Glomerular endothelial cell (primary cell): Measurements from ENCODE around the gene JPH3. TPM values are rescaled to one million over a fixed set of nuclear protein-coding genes. Genes with fewer than 3 reads are reported as not detected.
"Not testable (repeated sequence)": the region's sequence is repeated elsewhere in the genome, so short reads cannot be mapped to it uniquely, and the experiment has no call there.

ENCODE experiments used
- DNase-seq: peaks from one replicate; pipeline ENCODE4 v3.0.0-alpha.2; 2011; ENCODE audit warnings: low read depth, low spot score; ENCODE audit errors: extremely low read depth
- total RNA-seq: library from RNA; depleted of rRNA; stranded (reverse); fragments of >200 nt; gene quantifications from 2 replicates; pipeline ENCODE4 v1.2.3, GENCODE V29; 2015

The JPH3 gene
- total RNA-seq, 1 donor from 2014 or later, result 0.23 TPM

DNA sequence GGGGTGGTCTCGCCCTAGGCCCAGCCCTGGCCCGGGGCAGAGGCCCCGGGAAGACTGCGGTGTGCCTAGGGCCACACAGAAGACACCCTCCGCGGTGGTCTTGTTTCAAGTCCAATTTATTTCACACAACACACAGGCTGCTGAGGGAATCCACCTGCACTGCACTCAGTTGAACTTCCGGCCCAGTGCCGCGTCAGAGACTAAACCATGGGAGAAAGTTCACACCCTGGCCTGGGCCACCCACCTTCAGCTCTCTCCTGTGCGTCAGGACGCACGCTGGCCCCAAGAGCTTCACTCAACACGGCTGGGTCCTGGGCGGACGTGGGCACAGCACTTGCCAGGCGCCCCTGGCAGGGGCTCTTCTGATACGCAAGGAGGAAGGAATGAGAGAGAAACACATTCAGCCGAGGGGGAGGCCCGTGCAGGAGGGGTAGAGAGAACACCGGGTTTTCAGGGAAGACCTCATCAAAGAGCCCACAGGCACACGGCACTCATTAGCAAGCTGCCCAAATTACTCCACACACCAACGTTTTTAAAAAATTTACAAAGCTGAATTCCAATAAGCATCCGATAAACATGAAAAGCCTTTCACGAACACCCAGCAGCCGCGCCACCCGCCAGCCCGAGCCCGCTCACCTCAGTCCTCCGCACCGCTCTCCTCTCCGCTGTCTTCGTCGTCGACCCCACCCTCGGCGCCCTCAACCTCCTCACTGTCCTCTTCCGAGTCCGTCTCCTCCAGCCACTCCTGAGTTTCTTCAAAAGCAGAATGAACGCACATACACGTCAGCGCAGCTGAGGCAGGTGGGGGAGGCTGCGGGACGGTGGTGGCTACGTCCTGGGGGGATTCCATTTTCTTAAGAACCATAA, 105.6 kb downstream of the JPH3 start:
- DNase-seq, result no peak

DNA sequence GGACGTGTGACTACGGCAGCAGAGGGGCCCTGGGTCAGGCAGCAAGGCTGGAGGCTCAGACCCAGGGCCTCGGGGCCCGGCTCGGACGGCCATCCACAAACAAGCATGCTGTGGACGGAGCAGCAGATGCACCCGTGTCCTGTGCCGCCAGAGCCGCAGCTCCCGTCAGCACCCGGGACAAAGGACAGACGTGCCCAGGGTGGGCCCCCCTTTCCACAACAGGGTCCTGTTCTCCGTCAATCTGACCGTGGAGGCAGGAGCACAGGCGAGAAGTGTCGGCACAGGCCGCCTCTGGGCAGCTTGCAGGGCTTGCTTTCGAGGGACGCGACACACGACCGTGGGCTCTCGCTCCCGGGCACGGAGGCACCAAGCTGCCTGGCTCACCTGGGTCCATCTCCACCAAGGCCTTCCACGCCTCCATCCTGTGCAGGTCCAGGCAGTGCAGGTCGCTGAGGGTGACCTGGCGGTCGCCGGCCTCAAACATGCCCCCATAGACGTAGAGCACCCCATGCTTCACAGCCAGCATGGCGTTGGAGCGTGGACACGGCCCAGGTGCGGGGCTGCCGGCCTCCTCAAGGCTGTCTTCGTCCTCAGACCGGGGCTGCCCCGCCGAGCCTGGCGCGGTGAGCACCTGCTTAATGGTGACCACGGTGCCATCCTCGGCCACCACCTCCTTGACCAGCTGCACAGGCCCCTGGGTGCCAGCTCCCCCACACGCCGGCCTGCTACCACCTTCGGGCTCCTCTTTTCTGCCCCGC, 106.8 kb downstream of the JPH3 start:
- DNase-seq, result no peak

DNA sequence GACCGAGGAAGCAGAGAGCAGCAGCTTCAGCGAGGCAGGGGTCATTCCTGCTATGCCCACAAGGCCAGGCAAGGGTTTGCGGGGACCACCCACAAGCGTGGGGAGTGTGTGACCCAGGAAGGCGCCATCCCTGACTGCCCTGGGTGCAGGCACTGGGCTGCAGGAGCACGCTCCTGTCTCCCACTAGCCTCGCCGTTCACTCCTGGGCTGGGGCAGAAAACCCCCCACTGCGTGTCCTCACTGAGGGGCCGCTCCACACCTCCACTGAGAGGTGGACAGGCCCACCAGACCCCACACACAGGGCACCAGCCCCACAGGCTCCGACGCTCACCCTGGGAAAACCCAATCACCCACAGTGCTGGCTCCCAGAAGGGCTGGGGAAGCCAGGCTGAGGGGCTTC, 107.4 kb downstream of the JPH3 start:
- DNase-seq, result no peak

DNA sequence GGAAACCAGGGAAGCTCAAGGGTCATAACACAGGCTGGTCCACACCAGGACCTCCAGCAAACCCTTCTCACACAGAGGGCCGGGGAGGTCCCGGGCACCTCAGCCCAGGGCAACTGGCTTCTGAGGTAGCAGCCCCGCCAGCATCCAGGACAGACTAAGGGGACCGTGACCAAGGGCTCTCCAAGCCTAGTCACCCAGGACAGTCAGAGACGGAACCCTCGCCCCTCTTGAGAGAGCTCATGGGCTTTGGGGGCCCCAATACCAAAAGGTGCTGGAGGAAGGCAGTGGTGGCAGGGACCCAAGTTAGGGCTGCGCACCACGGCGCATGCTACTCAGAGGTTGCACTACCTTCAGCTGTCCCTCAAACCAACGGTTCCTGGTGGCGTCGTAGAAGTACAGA, 108.6 kb downstream of the JPH3 start:
- no peak for DNase-seq

DNA sequence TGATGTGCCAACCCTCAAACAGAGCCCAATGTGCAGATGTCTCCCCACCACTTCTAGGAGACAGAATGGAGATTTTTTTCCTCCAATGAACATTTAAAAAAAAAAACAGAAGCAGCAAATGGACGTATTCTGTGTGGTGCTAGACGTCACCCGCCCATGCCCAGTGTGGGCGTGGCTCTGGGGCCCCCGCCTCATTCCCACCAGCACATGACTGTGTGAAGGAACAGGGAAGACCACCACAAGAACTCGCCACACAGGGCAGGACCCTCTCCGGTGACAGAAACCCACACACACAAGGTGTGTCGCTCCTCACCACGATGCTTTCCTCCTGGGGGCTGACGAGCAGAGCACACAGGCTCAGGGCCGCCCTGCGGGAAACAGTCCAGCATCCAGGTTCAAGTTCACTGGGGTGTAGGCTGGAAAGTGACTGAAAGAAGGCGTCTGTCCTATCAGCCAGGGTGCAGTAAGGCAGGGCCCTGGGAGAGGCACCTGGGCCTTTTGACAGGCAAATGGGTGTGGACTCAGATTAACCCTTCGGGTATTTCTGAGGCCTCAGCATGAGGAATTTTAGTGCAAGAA, 110.0 kb downstream of the JPH3 start:
- no peak for DNase-seq

DNA sequence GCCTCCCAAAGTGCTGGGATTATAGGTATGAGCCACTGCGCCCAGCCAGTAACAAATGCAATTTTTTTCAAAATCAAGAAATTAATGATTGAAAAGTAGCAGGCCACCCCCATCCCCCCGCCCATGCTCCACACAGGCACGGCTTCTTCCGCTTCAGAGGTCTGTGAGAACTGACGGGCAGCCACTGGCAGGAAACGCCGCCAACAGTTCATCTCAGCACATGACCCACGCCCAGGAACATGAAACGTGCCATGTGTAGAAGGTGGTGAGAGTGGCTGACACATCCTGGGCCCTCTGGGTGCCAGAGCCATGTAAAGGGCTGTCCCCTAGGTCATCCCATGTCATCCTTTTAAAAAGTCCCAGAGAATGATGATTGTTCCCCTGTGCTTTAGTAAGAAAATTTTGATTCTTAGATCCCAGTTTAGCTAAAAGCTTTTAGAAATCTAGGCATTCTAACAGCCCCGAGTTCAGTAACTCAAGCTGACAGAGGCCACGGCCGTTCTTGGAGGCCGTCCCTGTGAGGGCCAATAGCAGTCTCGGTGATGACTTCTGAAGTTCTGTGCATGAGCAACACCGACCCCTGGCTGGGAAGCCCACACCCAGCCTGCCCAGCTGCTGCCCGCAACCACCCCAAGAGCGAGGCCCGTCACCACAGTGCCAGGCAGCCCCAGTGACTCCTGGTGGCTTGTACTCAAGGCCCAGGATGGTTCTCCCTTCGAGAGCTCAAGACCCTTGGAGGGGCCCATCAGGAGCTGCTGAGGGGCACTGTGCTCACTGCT, 111.3 kb downstream of the JPH3 start:
- no peak for DNase-seq

DNA sequence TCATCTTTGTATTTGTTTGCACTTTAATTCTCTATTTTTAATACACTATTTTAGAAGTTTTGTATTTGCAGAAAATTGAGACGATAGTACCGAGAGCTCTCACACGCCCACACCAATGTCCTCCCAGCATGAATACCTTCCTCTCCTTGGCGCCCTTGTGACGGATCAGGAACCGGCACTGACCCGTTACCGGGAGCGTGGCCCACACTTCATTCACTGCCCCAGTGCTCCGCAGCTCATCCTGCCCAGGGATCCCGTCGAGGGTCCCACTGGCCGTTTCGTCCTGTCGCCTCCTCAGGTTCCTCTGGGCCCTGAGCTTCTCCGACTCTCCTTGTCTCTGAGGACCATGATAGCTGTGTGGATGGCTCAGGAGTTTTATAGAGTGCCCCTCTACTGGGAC, 112.9 kb downstream of the JPH3 start:
- DNase-seq, result no peak

DNA sequence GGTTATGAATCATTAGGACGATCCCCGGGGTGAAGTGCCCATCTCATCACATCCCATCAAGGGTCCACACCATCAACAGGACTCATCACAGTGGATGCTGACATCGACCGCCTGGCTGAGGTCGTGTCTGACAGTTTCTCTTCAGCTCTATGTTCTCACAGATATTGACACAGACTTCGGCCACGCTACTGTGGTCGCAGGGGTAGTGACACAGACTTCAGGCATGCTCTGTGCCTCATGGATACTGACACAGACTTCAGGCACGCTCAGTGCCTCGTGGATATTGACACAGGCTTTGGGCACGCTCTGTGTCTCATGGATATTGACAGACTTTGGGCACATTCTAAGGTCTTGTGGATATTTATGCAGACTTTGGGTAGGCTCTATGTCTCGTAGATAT, 113.3 kb downstream of the JPH3 start:
- DNase-seq, result no peak

DNA sequence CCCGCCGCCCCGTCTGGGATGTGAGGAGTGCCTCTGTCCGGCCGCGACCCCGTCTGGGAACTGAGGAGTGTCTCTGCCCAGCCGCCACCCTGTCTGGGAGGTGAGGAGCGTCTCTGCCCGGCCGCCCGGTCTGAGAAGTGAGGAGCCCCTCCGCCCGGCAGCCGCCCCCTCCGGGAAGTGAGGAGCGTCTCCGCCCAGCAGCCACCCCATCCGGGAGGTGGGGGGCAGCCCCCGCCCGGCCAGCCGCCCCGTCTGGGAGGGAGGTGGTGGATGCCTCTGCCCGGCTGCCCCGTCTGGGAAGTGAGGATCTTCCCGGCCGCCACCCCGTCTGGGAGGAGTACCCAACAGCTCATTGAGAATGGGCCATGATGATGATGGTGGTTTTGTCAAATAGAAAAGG, 116.5 kb downstream of the JPH3 start:
- not testable (repeated sequence) for DNase-seq

DNA sequence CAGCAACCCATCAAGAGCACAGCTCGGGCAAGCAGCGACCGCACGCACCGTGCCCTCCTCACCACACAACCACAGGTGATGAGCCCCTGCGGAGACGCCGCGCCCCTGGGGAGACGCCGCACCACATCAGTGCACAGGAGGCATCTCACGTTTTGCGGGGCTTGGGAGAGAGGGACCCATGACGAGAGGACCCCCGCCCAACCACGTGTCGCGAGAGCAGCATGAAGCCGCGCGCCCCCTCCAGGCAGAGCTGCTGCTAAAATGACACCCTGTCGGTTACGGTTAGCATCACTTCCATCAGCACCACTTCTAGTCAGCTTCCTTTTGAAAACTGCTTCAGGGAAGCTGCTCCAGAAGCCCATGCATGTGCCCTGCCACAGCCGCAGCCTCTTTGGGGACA, 118.1 kb downstream of the JPH3 start:
- DNase-seq, result no peak

DNA sequence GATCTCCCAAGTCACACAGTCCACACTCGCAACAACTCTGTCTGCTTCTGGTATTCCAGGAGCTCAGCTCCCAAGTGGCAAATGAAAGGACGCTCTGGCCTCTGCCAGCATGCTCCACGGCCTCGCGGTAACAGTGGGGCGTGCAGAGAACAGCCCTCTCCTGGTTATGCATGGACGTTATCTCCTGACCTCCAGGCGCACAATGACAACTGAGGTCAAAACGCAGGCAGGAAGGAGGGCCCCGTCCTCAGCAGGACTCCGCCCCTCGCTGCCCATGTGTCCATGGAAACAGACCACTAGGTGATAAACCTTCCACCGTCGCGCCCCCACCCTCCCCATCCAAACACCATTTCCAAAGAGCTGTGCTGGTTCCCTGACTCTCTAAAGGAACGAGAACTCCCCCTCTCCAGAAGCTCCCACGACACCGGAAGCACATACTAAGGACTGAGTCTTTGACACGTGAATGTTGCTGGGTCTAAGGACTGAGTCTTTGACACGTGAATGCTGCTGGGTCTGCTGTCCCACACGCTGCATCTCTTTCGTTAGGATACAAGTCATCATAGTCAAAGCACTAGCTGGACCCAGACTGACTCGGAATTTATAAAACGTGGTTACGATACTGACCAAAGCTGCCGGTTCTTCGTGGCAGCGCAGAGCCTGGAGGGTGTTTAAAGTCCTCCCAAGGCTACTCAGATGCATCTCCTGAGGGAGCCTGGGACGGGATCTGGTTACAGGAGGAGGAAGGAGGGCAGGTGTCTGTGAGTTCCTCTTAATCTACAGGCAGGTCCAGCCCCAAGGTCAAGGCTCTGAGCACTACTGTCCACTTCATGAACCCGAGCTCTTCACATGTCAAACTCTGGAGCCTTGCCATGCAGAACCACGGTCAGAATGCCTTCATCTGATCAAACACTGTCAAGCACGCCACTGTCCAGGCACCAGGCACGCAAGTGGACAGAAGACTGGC, 119.6 kb downstream of the JPH3 start:
- DNase-seq, result no peak

DNA sequence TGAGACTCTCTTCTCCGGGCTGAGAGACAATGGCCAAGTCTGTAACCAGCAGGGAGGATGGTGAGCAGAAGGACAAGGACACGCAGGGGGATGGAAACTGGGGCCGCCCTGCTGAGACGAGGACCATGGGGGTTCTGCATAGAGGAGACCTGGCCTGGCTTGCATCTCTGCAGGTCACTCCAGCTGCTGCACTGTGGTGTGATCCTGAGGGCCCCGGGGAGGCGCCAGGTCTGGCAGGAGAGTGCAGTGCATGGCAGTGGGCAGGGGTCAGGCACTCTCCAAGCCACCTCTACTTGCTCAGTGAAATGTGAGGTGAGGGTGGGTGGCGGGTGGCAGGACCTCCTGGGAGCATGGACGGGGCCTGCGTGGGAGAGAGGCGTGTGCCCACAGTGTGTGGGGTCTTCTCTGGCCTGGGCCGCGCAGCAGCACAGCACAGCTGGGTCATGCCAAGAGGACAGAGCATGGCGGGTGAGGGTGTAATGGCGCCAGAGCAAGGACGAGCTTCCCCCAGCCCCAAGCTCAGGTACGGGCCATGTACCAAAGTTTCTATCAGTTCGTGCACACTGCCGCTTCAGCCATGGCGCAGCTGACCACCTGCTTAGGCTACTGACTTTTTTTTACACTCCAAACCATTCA, 120.4 kb downstream of the JPH3 start:
- no peak for DNase-seq

DNA sequence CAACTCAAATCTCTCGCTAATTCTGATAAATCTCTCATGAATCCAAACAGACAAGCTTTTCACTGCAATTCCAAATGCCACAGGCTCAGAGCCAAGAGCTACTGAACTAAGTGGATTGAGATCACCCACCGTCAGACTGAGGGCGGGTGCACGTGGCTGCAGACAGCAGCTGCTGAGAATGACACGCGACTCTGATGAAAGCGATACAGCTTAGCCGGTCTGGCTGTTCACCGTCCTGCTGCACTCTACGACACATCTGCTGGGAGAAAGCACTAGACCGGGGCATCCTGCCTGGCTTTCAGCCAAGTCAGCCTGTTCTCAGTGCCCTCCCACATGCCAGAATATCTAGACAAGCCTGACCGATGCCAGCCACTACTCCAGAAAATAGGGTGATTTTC, 120.9 kb downstream of the JPH3 start:
- peak; percentile 44 for DNase-seq

DNA sequence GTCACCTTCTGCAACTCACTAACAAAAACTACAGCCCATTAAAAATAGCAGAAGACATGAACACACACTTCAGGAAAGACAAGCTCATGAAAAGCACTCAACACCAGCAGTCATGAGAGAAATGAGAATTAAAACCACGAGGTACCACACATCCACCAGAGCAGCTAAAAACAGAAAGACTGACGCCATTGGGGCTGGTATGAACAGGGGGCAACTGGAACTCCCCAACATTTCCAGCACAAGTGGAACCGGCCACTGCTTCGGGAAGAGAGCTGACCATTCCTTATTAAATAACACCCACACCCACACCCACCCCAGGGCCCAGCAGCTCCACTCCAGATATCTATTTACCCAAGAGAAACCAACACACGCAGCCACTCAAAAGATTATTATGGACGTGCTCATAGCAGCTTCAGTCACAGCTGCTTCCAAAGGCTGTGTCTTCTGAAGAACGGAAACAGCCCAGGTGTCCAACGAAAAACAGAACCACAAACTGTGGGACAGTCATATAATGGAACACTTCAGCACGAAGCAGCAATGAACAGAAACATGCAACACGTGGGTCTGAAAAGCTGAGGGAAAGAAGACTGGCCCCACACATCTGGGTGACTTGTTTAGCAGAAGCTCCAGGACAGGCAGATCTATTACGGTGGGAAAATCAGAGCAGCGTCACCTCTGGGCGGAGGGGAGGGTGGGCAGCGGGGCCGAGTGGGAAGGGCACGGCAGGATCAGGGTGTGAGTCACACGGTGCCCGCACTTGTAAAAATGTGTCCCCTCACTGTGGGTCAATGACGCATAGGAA, 122.4 kb downstream of the JPH3 start:
- no peak for DNase-seq

DNA sequence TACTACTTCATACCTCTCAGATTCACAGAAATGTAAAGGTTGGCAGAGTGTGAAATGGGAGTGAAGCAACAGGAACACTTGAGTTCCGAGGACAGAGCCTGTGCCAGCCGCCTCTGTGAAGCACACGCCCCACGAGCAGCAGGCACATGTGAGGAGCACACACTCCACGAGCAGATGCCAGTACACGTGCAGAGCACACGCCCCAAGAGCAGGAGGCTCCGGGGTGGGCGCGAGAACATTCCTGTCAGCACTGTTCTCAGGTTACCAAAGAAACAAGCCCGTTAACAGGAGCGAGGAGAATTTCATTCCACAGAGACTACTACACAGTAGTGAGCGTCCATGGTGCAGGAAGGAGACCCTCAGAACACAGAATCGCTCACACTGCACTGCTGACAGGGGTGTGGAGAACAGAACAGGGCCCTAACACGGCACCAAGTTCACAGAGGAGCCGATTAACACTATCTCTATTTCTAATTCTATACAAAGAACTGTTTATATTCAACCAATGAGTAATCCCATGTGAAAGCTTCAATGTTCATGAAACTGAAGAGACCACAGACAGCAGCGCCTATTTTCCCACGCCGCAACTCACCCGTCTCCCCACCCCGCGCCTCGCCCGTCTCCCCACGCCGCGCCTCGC, 123.4 kb downstream of the JPH3 start:
- DNase-seq, result no peak

DNA sequence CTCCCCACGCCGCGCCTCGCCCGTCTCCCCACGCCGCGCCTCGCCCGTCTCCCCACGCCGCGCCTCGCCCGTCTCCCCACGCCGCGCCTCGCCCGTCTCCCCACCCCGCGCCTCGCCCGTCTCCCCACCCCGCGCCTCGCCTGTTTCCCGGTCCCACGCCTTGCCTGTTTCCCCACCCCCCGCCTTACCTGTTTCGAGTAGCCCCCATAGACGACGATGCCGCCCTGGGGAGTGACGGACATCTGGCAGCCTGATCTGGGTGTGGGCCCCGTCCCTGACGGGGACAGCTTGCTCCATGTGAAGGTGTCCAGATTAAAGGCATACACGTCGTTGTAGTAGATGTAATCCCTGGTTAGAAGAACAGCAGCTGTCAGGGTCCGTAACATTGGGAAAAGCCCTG, 124.3 kb downstream of the JPH3 start:
- not testable (repeated sequence) for DNase-seq

DNA sequence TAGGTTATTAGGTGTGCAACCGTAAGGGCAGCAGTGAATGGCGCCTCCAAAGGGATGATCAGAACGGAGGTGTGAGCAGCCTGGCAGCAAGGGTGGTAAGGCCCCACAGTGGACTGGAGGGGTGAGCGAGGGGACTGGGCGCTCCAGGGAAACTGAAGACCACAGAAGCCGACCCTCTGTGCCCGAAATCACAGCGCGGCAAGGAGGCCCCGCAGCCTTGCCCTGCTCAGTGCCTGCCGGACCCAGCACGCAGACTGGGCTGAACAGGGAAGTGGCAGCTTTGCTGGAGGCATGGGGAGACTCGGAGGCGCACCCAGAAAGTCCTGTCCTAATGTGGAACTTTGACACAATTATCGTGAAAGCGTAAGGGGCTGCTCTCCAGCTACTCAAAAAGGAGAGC, 125.0 kb downstream of the JPH3 start:
- no peak for DNase-seq

DNA sequence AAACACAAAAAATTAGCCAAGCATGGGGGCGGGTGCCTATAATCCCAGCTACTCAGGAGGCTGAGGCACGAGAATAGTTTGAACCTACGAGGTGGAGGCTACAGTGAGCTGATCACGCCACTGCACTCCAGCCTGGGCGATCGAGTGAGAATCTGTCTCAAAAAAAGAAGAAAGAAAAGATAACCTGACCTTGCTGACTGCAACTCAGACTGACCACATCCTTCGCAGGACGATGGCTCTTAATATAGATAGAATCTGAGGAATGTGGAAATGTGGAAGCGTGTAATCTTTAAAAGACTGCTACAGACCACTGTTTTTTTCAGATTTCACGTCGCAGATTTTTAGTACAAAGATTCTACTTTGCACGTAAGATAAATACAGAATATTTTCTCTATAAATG, 125.7 kb downstream of the JPH3 start:
- no peak for DNase-seq
